GM12873 (cell line): Measurements from ENCODE around the gene COQ6.

Experiments used
- TF ChIP-seq, protein P1 (sequence below): IDR thresholded peaks from 2 replicates; pipeline ENCODE4 v1.5.1; 2012; ENCODE audit warnings: low read depth, mild to moderate bottlenecking, moderate library complexity, low read length, control low read depth; ENCODE audit not compliant: insufficient read depth; ENCODE audit errors: missing control alignments

Gene COQ6

DNA sequence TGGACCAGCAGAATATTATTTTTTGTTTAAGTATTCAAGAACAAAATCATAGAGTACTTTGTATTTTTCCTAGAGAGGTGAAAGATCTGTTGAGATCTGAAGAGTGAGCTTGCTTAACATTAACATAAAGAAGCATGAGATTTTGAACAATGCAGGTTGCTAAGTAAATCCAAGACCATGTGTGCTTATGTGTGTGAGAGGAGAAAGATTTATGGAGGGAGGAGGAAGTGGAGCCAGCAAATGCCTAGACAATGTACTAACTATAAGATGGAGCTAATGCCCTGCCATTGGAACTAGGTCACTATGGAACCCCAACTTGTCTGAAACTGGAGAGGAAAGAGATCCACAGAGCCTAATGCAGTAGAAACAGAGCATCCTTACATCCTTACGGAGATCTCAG, 13.6 kb upstream of the COQ6 start:
- TF ChIP-seq, protein P1, sequence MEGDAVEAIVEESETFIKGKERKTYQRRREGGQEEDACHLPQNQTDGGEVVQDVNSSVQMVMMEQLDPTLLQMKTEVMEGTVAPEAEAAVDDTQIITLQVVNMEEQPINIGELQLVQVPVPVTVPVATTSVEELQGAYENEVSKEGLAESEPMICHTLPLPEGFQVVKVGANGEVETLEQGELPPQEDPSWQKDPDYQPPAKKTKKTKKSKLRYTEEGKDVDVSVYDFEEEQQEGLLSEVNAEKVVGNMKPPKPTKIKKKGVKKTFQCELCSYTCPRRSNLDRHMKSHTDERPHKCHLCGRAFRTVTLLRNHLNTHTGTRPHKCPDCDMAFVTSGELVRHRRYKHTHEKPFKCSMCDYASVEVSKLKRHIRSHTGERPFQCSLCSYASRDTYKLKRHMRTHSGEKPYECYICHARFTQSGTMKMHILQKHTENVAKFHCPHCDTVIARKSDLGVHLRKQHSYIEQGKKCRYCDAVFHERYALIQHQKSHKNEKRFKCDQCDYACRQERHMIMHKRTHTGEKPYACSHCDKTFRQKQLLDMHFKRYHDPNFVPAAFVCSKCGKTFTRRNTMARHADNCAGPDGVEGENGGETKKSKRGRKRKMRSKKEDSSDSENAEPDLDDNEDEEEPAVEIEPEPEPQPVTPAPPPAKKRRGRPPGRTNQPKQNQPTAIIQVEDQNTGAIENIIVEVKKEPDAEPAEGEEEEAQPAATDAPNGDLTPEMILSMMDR, result no peak

DNA sequence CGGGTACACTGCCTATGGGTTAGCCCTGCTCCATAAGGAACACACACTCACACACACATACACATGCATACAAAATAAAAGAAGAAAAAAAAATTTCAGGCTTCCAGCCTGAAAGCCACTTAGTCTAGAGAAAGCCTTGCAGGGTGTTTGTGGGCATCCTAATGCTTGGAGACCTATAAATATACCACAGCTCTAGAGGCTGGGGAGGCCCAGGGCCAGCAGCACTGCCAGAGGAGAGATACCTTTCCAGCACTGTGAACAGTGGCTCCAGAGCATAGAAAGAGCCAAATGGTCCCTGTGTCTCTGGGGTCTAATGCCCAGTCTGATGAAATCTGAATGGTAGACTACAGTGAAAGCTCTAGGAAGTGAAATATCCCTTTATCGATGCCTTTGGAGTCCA, 13.1 kb upstream of the COQ6 start:
- TF ChIP-seq, protein P1, result no peak

DNA sequence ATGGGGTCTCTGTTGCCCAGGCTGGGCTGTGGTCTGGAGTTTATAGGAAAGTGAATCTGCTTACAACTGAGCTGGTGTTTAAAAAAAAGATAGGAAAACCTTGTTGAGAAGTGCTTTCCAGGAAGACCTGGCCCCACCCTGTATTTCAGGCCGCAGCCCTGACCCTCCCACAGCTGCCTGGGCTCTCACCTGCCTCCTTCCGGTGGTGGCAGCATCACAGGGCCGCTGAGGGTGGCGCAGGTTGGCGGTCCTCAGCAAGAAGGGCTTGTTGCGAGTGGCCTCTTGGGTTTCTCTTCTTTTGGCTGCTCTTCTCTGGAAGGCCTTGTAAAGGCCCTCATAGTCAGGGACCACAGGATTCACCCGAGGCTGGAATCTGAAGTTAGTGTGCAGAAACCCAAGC, 7.9 kb upstream of the COQ6 start:
- TF ChIP-seq, protein P1, result no peak

DNA sequence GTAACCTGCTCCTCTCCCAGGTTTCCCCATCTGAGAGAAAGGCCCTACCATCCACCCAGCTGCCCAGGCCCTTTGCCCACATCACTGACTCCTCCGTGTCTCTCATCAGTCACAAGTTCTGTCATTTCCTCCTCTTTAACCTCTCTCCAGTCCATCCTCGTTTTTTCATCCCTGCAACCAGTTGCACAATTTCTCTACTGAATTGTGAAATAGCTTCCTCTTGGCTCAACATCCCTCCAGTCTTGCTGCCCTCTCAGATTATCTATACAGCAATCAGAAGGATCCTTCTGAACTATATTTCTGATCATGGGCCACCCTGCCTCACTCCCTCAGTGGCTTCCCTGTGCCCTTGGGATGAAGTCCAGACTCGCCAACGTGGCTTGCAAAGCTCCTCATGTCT, 7.0 kb upstream of the COQ6 start:
- TF ChIP-seq, protein P1, result no peak

DNA sequence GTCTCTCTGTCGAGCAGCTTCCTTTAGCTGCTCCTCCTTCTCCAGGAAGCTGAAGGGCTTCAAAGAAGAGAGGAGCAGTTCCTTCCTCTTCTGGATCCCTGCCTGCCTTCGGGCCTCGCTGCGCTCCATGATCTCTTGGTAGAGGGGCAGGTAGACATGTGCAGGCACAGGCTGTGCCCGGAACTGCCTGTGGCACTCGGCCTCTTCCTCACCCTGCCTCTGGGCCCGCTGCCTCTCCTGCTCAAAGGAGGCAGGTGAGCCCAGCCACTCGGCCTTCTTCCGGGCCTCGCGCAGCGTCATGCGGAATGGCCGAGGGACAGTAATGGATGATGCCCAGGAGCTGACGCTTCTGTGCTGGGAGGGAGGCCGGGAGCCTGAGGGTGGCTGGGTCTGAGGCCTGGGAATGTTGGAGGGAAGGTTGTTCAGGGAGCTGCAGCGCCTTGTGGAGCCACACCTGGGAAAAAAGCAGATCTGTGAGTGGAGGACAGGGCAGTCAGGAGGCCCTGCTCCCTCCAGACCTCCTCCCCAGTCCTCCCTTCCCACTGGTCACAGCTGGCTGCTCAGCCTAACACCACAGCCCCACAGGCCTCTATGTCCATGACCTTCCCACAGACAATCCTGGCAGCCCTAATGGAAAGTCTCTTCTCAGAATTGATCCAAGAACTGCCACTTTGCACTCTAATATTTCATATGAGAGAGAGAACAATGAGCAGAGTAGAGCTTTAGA, 5.5 kb upstream of the COQ6 start:
- TF ChIP-seq, protein P1, result no peak

DNA sequence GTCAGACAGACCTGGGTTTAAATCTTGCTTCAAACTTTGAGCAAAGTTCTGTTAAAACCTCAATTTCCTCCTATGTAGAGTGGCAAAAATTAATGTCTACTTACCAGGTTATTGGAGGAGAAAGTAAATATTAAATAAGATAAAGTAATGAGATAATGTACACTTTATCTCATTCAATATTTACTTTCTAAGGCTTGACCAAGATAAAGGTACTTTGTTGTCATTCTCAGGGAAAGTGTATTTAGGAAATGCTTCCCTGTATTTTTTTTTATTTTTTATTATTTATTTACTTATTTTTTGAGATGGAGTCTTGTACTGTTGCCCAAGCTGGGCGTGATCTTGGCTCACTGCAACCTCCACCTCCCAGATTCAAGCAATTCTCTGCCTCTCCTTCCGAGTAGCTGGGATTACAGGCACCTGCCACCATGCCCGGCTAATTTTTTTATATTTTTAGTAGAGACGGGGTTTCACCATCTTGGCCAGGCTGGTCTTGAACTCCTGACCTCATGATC, 4.9 kb upstream of the COQ6 start:
- TF ChIP-seq, protein P1, result no peak

DNA sequence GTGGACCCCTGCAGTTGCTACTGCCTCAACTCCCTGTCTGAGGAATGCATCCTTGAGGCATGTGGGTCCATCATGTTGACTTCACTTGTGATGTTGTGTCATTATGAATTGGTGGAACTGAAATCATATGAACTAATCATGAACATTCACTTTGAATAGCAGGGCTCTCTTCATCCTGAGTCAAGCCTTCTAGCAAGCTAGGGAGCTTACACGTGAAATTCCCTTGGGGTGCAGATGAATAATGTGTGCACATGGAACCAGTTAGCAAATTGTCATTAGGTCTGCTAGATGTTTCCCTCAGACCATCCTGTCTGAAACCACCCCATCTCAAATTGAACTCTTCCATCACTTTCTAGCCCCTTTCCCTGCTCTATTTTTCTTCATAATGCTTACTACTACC, 3.6 kb downstream of the COQ6 start:
- TF ChIP-seq, protein P1, result no peak

DNA sequence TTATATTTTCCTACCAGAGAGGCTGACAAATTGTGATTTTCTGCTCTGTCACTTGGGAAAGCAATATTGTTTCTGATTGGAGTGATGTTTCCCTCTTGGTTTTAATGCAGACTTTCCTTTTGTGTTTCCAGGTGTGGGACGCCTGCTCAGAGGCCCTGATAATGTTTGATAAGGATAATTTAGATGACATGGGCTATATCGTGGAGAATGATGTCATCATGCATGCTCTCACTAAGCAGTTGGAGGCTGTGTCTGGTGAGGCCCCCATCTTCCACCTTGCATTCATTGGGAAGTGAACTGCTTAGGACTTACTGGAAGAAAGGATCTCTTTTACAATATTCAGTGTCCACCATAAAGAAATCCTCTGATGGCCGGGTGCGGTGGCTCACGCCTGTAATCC, 5.6 kb downstream of the COQ6 start:
- TF ChIP-seq, protein P1, result no peak
